Activated CD4-positive, alpha-beta memory T cell treated with anti-CD3 and anti-CD28 coated beads, Interleukin-2, amount 10 ng/mL, durations not matched to agents 7 days and 5 days (primary cell): ENCODE data around the gene DSG3. TPM values are rescaled to one million over a fixed set of nuclear protein-coding genes. Genes with fewer than 3 reads are reported as not detected.

Source experiments
- CTCF ChIA-PET: fragments of 350-600 bp; sonication (Branson Sonifier 250); formaldehyde crosslinking; loops from one replicate; lab custom pipeline; 2021; ENCODE audit warnings: antibody characterized with exemption, inconsistent platforms; lab: Charles Lee
- POLR2A ChIA-PET: fragments of 350-600 bp; sonication (Branson Sonifier 250); formaldehyde crosslinking; loops from one replicate; lab custom pipeline; 2021; ENCODE audit warnings: antibody characterized with exemption; lab: Charles Lee
- DNase-seq: peaks from one replicate; pipeline ENCODE4 v3.0.0-alpha.2; 2020
- H3K27ac Mint-ChIP-seq: one replicate; pipeline ENCODE4 v1.8.0; 2021; ENCODE audit warnings: mild to moderate bottlenecking, mixed read lengths
- H3K27me3 Mint-ChIP-seq: one replicate; pipeline ENCODE4 v1.8.0; 2021; ENCODE audit warnings: mixed read lengths
- H3K36me3 Mint-ChIP-seq: one replicate; pipeline ENCODE4 v1.8.0; 2021; ENCODE audit warnings: low read depth, mixed read lengths
- H3K4me1 Mint-ChIP-seq: one replicate; pipeline ENCODE4 v1.8.0; 2021; ENCODE audit warnings: mixed read lengths
- H3K4me3 Mint-ChIP-seq: one replicate; pipeline ENCODE4 v1.8.0; 2021; ENCODE audit warnings: mild to moderate bottlenecking, mixed read lengths
- H3K9me3 Mint-ChIP-seq: one replicate; pipeline ENCODE4 v1.8.0; 2021; ENCODE audit warnings: mixed read lengths
- total RNA-seq, 2 experiments: library from RNA; stranded (reverse); gene quantifications; one replicate each; pipeline ENCODE4 v1.2.3, GENCODE V29; 2021

DSG3 gene
- not detected for total RNA-seq

GRCh38 chr18:31447530-31448191, at the start of gene DSG3:
TSS of gene DSG3 (plus strand) at chr18:31447741. CDS start at chr18:31447878, 137 bp downstream.
- no peak within 1 kb of the TSS for H3K4me3 Mint-ChIP-seq
- CTCF ChIA-PET: no interaction called here
- no peaks in the 10 kb centered on the region for H3K27me3 Mint-ChIP-seq
- H3K36me3 Mint-ChIP-seq: no peaks in the 10 kb centered on the region
- POLR2A ChIA-PET: no interaction called here
- H3K27ac Mint-ChIP-seq: no peak within 1 kb of the TSS
- H3K4me1 Mint-ChIP-seq: no peaks in the 10 kb centered on the region
- DNase-seq: no peak
- no peaks in the 10 kb centered on the region for H3K9me3 Mint-ChIP-seq

GRCh38 chr18:31398191-31398590, 49.4 kb upstream of the DSG3 start:
- Mint-ChIP-seq H3K9me3 (no peaks in the 10 kb centered on the region), H3K27me3 (no peaks in the 10 kb centered on the region), H3K36me3 (no peaks in the 10 kb centered on the region), H3K27ac (no peak overlapping the region), H3K4me1 (no peaks in the 10 kb centered on the region), H3K4me3 (no peak overlapping the region)
- DNase-seq: no peak
- ChIA-PET CTCF (no interaction called here), POLR2A (no interaction called here)

GRCh38 chr18:31399306-31400032, 48.1 kb upstream of the DSG3 start:
- Mint-ChIP-seq H3K27ac (no peak overlapping the region), H3K27me3 (no peaks in the 10 kb centered on the region), H3K4me3 (no peak overlapping the region), H3K9me3 (no peaks in the 10 kb centered on the region), H3K36me3 (no peaks in the 10 kb centered on the region), H3K4me1 (no peaks in the 10 kb centered on the region)
- CTCF ChIA-PET: no interaction called here
- no peak for DNase-seq
- POLR2A ChIA-PET: no interaction called here

GRCh38 chr18:31401156-31402025, 46.1 kb upstream of the DSG3 start:
- no peak overlapping the region for H3K4me3 Mint-ChIP-seq
- no peaks in the 10 kb centered on the region for H3K27me3 Mint-ChIP-seq
- no peaks in the 10 kb centered on the region for H3K9me3 Mint-ChIP-seq
- ChIA-PET POLR2A (no interaction called here), CTCF (no interaction called here)
- H3K36me3 Mint-ChIP-seq: no peaks in the 10 kb centered on the region
- no peak for DNase-seq
- no peak overlapping the region for H3K27ac Mint-ChIP-seq
- no peaks in the 10 kb centered on the region for H3K4me1 Mint-ChIP-seq

GRCh38 chr18:31402026-31402373, 45.5 kb upstream of the DSG3 start:
- H3K4me3 Mint-ChIP-seq: no peak overlapping the region
- H3K27me3 Mint-ChIP-seq: no peaks in the 10 kb centered on the region
- no peak overlapping the region for H3K27ac Mint-ChIP-seq
- H3K4me1 Mint-ChIP-seq: no peaks in the 10 kb centered on the region
- DNase-seq: no peak
- POLR2A ChIA-PET: no interaction called here
- no peaks in the 10 kb centered on the region for H3K36me3 Mint-ChIP-seq
- no peaks in the 10 kb centered on the region for H3K9me3 Mint-ChIP-seq
- CTCF ChIA-PET: no interaction called here

GRCh38 chr18:31403409-31403808, 44.1 kb upstream of the DSG3 start:
- ChIA-PET CTCF (no interaction called here), POLR2A (no interaction called here)
- no peaks in the 10 kb centered on the region for H3K27me3 Mint-ChIP-seq
- H3K4me3 Mint-ChIP-seq: no peak overlapping the region
- DNase-seq: no peak
- H3K27ac Mint-ChIP-seq: no peak overlapping the region
- no peaks in the 10 kb centered on the region for H3K36me3 Mint-ChIP-seq
- no peaks in the 10 kb centered on the region for H3K4me1 Mint-ChIP-seq
- no peaks in the 10 kb centered on the region for H3K9me3 Mint-ChIP-seq

- CTCF ChIA-PET: no interaction called here
- H3K4me3 Mint-ChIP-seq: no peak overlapping the region
Observed at GRCh38 chr18:31407649-31408048, 39.9 kb upstream of the DSG3 start.

GRCh38 chr18:31409276-31409675, 38.3 kb upstream of the DSG3 start:
- H3K27me3 Mint-ChIP-seq: no peaks in the 10 kb centered on the region
- H3K36me3 Mint-ChIP-seq: no peaks in the 10 kb centered on the region
- ChIA-PET CTCF (no interaction called here), POLR2A (no interaction called here)
- H3K4me1 Mint-ChIP-seq: no peaks in the 10 kb centered on the region
- DNase-seq: no peak
- H3K9me3 Mint-ChIP-seq: peaks cover 3% of the 10 kb centered on the region
- no peak overlapping the region for H3K27ac Mint-ChIP-seq
- no peak overlapping the region for H3K4me3 Mint-ChIP-seq

More at GRCh38 chr18:31407649-31408048, 39.9 kb upstream of the DSG3 start:
- peaks cover 3% of the 10 kb centered on the region for H3K9me3 Mint-ChIP-seq
- no peaks in the 10 kb centered on the region for H3K27me3 Mint-ChIP-seq
- DNase-seq: no peak
- no peaks in the 10 kb centered on the region for H3K36me3 Mint-ChIP-seq
- no peaks in the 10 kb centered on the region for H3K4me1 Mint-ChIP-seq
- no peak overlapping the region for H3K27ac Mint-ChIP-seq
- POLR2A ChIA-PET: no interaction called here

- no peaks in the 10 kb centered on the region for H3K4me1 Mint-ChIP-seq
- CTCF ChIA-PET: no interaction called here
- no peaks in the 10 kb centered on the region for H3K36me3 Mint-ChIP-seq
- no peak overlapping the region for H3K27ac Mint-ChIP-seq
- no peaks in the 10 kb centered on the region for H3K27me3 Mint-ChIP-seq
- peaks cover 3% of the 10 kb centered on the region for H3K9me3 Mint-ChIP-seq
- POLR2A ChIA-PET: no interaction called here
- no peak overlapping the region for H3K4me3 Mint-ChIP-seq
- no peak for DNase-seq
Observed at GRCh38 chr18:31410716-31411483, 36.6 kb upstream of the DSG3 start.

GRCh38 chr18:31413137-31413536, 34.4 kb upstream of the DSG3 start:
- DNase-seq: no peak
- POLR2A ChIA-PET: no interaction called here
- Mint-ChIP-seq H3K27me3 (no peaks in the 10 kb centered on the region), H3K4me1 (no peaks in the 10 kb centered on the region), H3K36me3 (no peaks in the 10 kb centered on the region), H3K9me3 (peaks cover 5% of the 10 kb centered on the region), H3K4me3 (no peak overlapping the region), H3K27ac (no peak overlapping the region)
- CTCF ChIA-PET: no interaction called here

GRCh38 chr18:31417850-31418249, 29.7 kb upstream of the DSG3 start:
- Mint-ChIP-seq H3K27me3 (no peaks in the 10 kb centered on the region), H3K9me3 (peaks cover 2% of the 10 kb centered on the region), H3K27ac (no peak overlapping the region), H3K4me3 (no peak overlapping the region), H3K4me1 (no peaks in the 10 kb centered on the region), H3K36me3 (no peaks in the 10 kb centered on the region)
- DNase-seq: no peak
- ChIA-PET POLR2A (no interaction called here), CTCF (no interaction called here)

- ChIA-PET CTCF (no interaction called here), POLR2A (no interaction called here)
- Mint-ChIP-seq H3K9me3 (peaks cover 2% of the 10 kb centered on the region), H3K36me3 (no peaks in the 10 kb centered on the region), H3K27me3 (no peaks in the 10 kb centered on the region), H3K4me3 (no peak overlapping the region), H3K4me1 (no peaks in the 10 kb centered on the region), H3K27ac (no peak overlapping the region)
- no peak for DNase-seq
Observed at GRCh38 chr18:31419457-31419932, 28.0 kb upstream of the DSG3 start.

- ChIA-PET POLR2A (no interaction called here), CTCF (no interaction called here)
- DNase-seq: no peak
- Mint-ChIP-seq H3K4me3 (no peak overlapping the region), H3K36me3 (no peaks in the 10 kb centered on the region), H3K27me3 (no peaks in the 10 kb centered on the region), H3K9me3 (peaks cover 2% of the 10 kb centered on the region), H3K4me1 (no peaks in the 10 kb centered on the region), H3K27ac (no peak overlapping the region)
Observed at GRCh38 chr18:31420032-31420431, 27.5 kb upstream of the DSG3 start.
